Mammary epithelial cell (primary cell): ENCODE results near the gene KRTAP22-1.

ENCODE experiments used
- CTCF ChIP-seq, 2 donors: IDR thresholded peaks in 1 of 2; conservative IDR thresholded peaks in 1 of 2; 2 replicates each; pipeline ENCODE4 v1.5.1; 2011 to 2012; ENCODE audit warnings: inconsistent platforms in 2 of 2, low read length in 2 of 2, mild to moderate bottlenecking in 2 of 2, control low read depth in 1 of 2, low read depth in 1 of 2; ENCODE audit not compliant: insufficient read depth in 1 of 2; ENCODE audit errors: extremely low read depth in 1 of 2
- EZH2 ChIP-seq: IDR thresholded peaks from 2 replicates; pipeline ENCODE4 v1.6.1; 2012; ENCODE audit warnings: low read length, inconsistent platforms, borderline replicate concordance

- no peak for TF ChIP-seq CTCF (conservative IDR thresholded peaks at IDR 0.05 in 1 of 2, IDR thresholded peaks at IDR 0.05 in 1 of 2; ENCODE audit: extremely low read depth in 1 of 2, insufficient read depth in 1 of 2, low read depth in 1 of 2, low read length in 2 of 2)
- TF ChIP-seq EZH2 = no peak
Observed at GRCh38 chr21:30629200-30629599, 28.3 kb downstream of the KRTAP22-1 start.
